Lung (tissue), 12 donors: ENCODE results near the gene BLZF1. TPM values are rescaled to one million over a fixed set of nuclear protein-coding genes. Genes with fewer than 3 reads are reported as not detected.
A peak's percentile ranks its signal among the peaks of the same experiment; 100 is the strongest.

ENCODE experiments used
- ATAC-seq: fragments of 200-7000 bp; cut with Tn5 transposase; one replicate; pipeline ENCODE4 v1.9.1; 2020; ENCODE audit warnings: moderate number of reproducible peaks; ENCODE audit not compliant: insufficient read depth, low FRiP score
- DNase-seq, 3 donors: peaks; one replicate each; pipeline ENCODE4 v3.0.0-alpha.2; 2013 to 2017
- H3K27ac ChIP-seq, 2 donors: one replicate each; pipeline ENCODE4 v1.5.1; 2013; ENCODE audit warnings: mild to moderate bottlenecking in 2 of 2, moderate library complexity in 2 of 2, control low read depth in 1 of 2, inconsistent platforms in 1 of 2, low read depth in 1 of 2, low read length in 1 of 2
- H3K27me3 ChIP-seq, 3 donors: one replicate each; pipeline ENCODE4 v1.5.1; 2013; ENCODE audit warnings: low read length in 2 of 3; ENCODE audit not compliant: control insufficient read depth in 3 of 3, insufficient read depth in 3 of 3
- H3K36me3 ChIP-seq, 4 donors: one replicate each; pipeline ENCODE4 v1.5.1; 2013; ENCODE audit warnings: low read length in 4 of 4, mild to moderate bottlenecking in 1 of 4, moderate library complexity in 1 of 4; ENCODE audit not compliant: control insufficient read depth in 4 of 4, insufficient read depth in 4 of 4
- H3K4me1 ChIP-seq, 5 donors: one replicate each; pipeline ENCODE4 v1.5.1; 2013; ENCODE audit warnings: low read length in 5 of 5, mild to moderate bottlenecking in 2 of 5, moderate library complexity in 1 of 5; ENCODE audit not compliant: control insufficient read depth in 5 of 5, insufficient read depth in 5 of 5
- H3K4me3 ChIP-seq: one replicate; pipeline ENCODE4 v1.5.1; 2013; ENCODE audit warnings: mild to moderate bottlenecking, control low read depth, moderate library complexity
- H3K9ac ChIP-seq, 2 donors: one replicate each; pipeline ENCODE4 v1.5.1; 2013; ENCODE audit warnings: low read length in 2 of 2, control low read depth in 1 of 2; ENCODE audit not compliant: insufficient read depth in 1 of 2
- H3K9me3 ChIP-seq, 4 donors: one replicate each; pipeline ENCODE4 v1.5.1; 2013; ENCODE audit warnings: low read length in 3 of 4, mild to moderate bottlenecking in 1 of 4, moderate library complexity in 1 of 4; ENCODE audit not compliant: control insufficient read depth in 4 of 4, insufficient read depth in 3 of 4
- CTCF ChIP-seq: IDR thresholded peaks from 2 replicates; pipeline ENCODE4 v1.5.1; 2012; ENCODE audit warnings: mild to moderate bottlenecking; ENCODE audit errors: control extremely low read depth, extremely low read depth
- WGBS, 2 donors: extraction: QIAGEN DNeasy Blood & Tissue Kit; methylation state at CpG; one replicate each; pipeline ENCODE4 v1.1.7; 2013; 5-methylcytosine and 5-hydroxymethylcytosine counted together
- polyA plus RNA-seq, 2 donors: library from polyadenylated mRNA; stranded (reverse); fragments of 200-250 nt; gene quantifications; one replicate each; pipeline ENCODE4 v1.2.1, GENCODE V29; 2013
- total RNA-seq, 2 donors: library from RNA; depleted of rRNA in 1 of 2; stranded (reverse); fragments of >200 nt in 1 of 2; gene quantifications; one replicate each; pipeline ENCODE4 v1.2.1, GENCODE V29; 2014 to 2021
- donor health status: control.
- donor health status: control.
- donor health status: Bipolar disorder and iron deficiency.
- donor health status: healthy.
- donor health status: DM: yes; HTN: yes; CAD: no.

The BLZF1 gene
- total and polyA plus RNA-seq, 4 donors = 8.0 to 31.5 (median 16.5) TPM

DNA sequence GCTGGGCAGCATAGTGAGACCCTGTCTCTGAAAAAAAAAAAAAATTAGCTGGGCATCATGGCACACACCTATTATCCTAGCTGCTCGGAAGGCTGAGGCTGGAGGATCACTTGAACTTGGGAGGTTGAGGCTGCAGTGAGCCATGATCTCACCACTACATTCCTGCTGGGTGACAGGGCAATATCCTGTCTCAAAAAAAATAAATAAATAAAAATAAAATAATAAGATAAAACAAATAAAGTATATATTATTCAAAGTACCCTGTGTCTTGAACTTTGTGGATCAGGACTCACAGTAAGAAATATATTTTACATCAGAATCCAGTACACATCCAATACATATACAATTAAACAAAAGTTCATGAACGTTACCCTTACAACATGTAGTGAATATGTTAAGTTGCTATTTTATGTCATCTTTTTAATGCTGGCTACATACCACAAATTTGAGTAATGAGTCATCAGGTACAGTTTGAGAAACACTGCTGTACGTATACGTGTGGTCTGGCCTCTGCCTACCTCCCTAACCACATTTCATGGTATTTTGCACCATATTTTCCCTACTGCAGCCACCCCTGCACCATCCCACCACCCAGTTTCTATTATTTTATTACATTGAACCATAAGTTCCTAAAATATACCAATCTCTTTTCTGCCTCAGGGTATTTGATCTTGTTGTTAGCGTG lies 4.8 kb upstream of the BLZF1 start:
- H3K27ac ChIP-seq = no peak overlapping the region
- peaks cover 0 to 9% (median 5%) of the 10 kb centered on the region in 5 donors for H3K4me1 ChIP-seq
- TF ChIP-seq CTCF = no peak
- no peak for DNase-seq
- no peaks in the 10 kb centered on the region for H3K9me3 ChIP-seq
- H3K36me3 ChIP-seq = peaks cover 0 to 6% (median 1%) of the 10 kb centered on the region in 4 donors
- H3K9ac ChIP-seq = no peak overlapping the region
- no peaks in the 10 kb centered on the region for H3K27me3 ChIP-seq
- no peak for ATAC-seq
- WGBS, 2 donors = 76 to 79% methylated on average over 5 of the region's 5 CpGs
- no peak overlapping the region for H3K4me3 ChIP-seq

- Histone ChIP-seq H3K27me3 (no peaks in the 10 kb centered on the region), H3K36me3 (peaks cover 0 to 10% (median 4%) of the 10 kb centered on the region in 4 donors), H3K9ac (no peak overlapping the region), H3K4me3 (no peak overlapping the region), H3K9me3 (no peaks in the 10 kb centered on the region), H3K27ac (no peak overlapping the region), H3K4me1 (peaks cover 0 to 17% (median 5%) of the 10 kb centered on the region in 5 donors)
- DNase-seq (no peak), ATAC-seq (no peak)
- WGBS, 2 donors = 94 to 96% methylated on average over 2 of the region's 2 CpGs
- no peak for TF ChIP-seq CTCF
Observed at GRCh38 chr1:169364948-169365347, 3.0 kb upstream of the BLZF1 start.

- peaks cover 0 to 18% (median 10%) of the 10 kb centered on the region in 4 donors for H3K36me3 ChIP-seq
- peak overlapping the region; percentile 54 for H3K4me3 ChIP-seq
- no peaks in the 10 kb centered on the region for H3K9me3 ChIP-seq
- peak overlapping the region; percentile 47 to 56 for H3K27ac ChIP-seq
- DNase-seq (no peak), ATAC-seq (no peak)
- no peaks in the 10 kb centered on the region for H3K27me3 ChIP-seq
- peaks cover 0 to 17% (median 5%) of the 10 kb centered on the region in 5 donors for H3K4me1 ChIP-seq
- 10 to 11% methylated on average over 15 of the region's 15 CpGs for WGBS, 2 donors
- H3K9ac ChIP-seq = peak overlapping the region; percentile 42 to 95
- TF ChIP-seq CTCF = no peak
Observed at GRCh38 chr1:169367096-169367685, 804 bp upstream of the BLZF1 start.
